ENCODE results near the gene ISCU. TPM values are rescaled to one million over a fixed set of nuclear protein-coding genes. Genes with fewer than 3 reads are reported as not detected.

Gene ISCU
- total RNA-seq: 10 to 100 TPM; 60.8 to 66.0 TPM

DNA sequence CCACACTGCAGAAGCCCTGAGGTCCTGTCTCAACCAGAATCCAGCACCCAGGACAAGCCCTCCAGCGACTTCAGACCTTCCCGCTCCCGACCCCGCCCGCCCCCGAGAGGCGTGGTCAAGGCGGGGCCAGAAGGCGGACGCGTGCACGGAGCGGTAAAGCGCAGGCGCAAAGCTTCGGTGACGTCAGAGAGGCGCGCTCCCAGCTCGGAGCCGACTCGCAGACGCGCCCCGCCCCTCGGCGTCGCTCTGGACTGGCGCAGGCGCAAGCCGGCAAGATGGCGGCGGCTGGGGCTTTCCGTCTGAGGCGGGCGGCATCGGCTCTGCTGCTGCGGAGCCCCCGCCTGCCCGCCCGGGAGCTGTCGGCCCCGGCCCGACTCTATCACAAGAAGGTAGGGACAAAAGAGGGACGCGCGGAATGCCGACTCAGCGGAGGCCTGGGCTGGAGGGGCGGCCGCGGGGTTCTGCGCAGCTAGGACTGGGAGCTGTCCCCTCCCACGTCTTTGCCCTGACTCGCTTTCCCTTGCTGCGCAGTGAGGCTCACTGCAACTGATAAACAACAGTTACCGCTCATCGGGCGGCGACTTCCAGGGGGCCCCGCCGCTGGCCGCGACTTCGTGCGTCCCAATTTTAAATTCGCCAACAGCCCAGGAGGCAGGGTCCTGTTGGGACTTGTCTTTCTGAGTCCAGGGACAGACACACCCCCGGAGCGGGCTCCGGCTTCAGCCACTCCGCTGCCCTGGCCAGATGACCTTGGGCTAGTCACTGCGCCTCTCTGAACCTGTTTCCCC lies at the start of gene ISCU:
TSS of gene ISCU (plus strand) at position 249 of the 788 bp plus-strand sequence. CDS start at position 276, 27 bp downstream.
- H3K27me3 Mint-ChIP-seq: no peaks in the 10 kb centered on the region
- ChIA-PET CTCF (interaction anchor here (0.6 to 11.9 kb wide), 9 partner anchors 13 to 388 kb away, joined by 3 to 105 read pairs (median 4); partner anchors contain the start of gene SELPLG), POLR2A (interaction anchor here (0.5 to 0.7 kb wide), 4 partner anchors 55 to 294 kb away, joined by 3 to 6 read pairs (median 4); no protein-coding TSS in a partner anchor)
- H3K4me3 Mint-ChIP-seq: peak within 1 kb of the TSS; percentile 100
- peaks cover 28% of the 10 kb centered on the region for H3K36me3 Mint-ChIP-seq (ENCODE audit: low read depth)
- H3K27ac Mint-ChIP-seq: peak within 1 kb of the TSS; percentile 99
- H3K4me1 Mint-ChIP-seq: peaks cover 65% of the 10 kb centered on the region
- no peaks in the 10 kb centered on the region for H3K9me3 Mint-ChIP-seq
- peak; percentile 98 for DNase-seq

DNA sequence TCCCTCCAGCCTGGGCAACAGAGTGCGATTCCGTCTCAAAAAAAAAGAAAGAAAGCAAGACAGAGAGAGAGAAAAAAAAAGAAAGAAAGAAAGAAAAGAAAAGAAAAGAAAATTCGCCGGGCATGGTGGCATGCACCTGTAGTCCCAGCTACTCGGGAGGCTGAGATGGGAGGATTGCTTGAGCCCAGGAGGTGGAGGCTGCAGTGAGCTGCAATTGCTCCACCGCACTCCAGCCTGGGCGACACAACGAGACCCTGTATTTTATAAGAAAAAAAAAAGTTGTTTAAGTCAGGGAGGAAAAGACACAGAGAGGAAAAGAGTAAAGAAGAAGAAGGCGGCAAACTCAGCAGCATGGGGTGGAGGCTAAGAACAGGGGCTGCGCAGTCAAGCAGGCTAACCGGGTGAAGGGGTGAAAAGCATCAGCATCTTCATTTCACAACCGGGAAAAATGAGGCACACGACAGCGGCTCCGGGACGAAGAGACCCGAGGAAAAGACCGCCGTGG lies 47.9 kb upstream of the ISCU start:
- POLR2A ChIA-PET: interaction anchor here (0.7 kb wide), 1 partner anchor 289 kb away, joined by 3 read pairs; no protein-coding TSS in a partner anchor
- Mint-ChIP-seq H3K27ac (peak overlapping the region; percentile 90), H3K9me3 (no peaks in the 10 kb centered on the region)

DNA sequence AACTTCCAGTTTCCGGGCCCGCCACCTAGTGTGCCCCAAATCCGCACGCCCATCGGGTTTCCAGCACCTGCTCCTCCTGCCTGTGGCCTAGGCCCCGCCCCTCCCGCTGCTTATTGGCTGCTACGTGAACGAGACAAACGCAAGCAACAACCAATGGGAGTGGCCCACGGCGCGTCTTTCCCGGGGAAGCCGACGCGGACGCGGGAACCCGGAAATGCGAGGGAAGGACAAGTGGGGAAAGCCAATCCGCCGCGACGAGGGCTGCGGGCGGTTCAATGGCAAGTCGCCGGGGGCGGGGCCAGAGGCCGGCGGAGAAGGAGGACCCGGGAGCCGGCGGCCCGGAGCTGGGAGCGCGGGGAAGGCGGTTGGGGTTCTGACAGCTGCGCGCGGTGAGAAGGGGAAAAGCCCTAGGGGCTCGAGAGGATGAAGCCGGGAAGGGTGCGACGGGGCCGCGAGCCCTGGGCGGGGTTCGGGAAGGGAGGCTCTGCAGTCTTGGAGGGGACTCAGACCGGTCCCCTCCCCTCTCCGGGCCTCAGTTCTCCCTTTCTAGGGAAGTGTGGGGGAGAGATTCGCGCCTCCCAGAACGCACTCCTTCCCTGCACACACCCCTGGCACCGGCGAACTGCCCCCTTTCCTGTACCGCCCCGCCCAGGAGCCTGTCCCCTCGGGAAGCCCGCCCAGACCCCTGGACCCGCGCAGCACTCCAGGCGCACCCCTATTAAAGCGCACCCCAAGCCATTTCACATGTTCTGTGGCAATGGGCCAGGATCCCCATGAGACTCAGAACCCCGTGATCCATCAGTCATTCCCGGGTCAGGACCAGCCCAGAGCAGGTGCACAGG lies 47.2 kb upstream of the ISCU start, which contains the start of gene FICD:
TSS of gene FICD (plus strand) at position 305 of the 842 bp plus-strand sequence. CDS start 1,696 bp downstream, outside the sequence.
- Mint-ChIP-seq H3K4me3 (peak within 1 kb of the TSS; percentile 97), H3K27me3 (no peaks in the 10 kb centered on the region), H3K36me3 (ENCODE audit: low read depth) (peaks cover 18% of the 10 kb centered on the region), H3K4me1 (peaks cover 32% of the 10 kb centered on the region), H3K9me3 (no peaks in the 10 kb centered on the region), H3K27ac (peak within 1 kb of the TSS; percentile 90)
- ChIA-PET CTCF (interaction anchor here (0.7 to 1.2 kb wide), 4 partner anchors 17 to 150 kb away, joined by 3 to 5 read pairs (median 3); no protein-coding TSS in a partner anchor), POLR2A (interaction anchor here (0.7 kb wide), 1 partner anchor 289 kb away, joined by 3 read pairs; no protein-coding TSS in a partner anchor)
- DNase-seq: peak; percentile 100

More for the DNA sequence above, 47.9 kb upstream of the ISCU start:
- DNase-seq: no peak
- Mint-ChIP-seq H3K4me1 (peaks cover 29% of the 10 kb centered on the region), H3K36me3 (ENCODE audit: low read depth) (peaks cover 11% of the 10 kb centered on the region), H3K4me3 (peak overlapping the region; percentile 97), H3K27me3 (no peaks in the 10 kb centered on the region)
- CTCF ChIA-PET: interaction anchor here (0.7 kb wide), 3 partner anchors 16 to 149 kb away, joined by 3 to 5 read pairs (median 3); no protein-coding TSS in a partner anchor

DNA sequence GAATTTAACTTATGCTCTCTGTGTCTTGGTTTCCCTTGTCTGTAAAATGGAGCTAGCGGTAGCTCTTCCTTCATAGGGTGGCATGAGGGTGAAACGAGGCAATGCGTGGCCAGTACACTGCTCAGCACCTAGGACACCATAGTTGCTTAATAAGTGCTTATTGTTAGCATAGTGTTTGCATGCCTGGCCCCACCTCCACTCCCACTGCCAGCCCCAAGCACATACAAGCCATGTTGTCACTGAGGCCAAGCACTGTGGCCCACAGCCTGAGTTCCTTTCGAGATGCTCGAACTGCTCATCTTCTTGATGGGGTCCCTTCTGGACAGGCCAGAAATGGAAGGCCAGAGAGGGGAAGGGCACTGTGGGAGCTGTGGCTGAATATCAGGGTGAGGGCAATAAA lies 46.5 kb upstream of the ISCU start:
- POLR2A ChIA-PET: no interaction called here
- DNase-seq: no peak
- Mint-ChIP-seq H3K27ac (peak overlapping the region; percentile 90), H3K36me3 (ENCODE audit: low read depth) (peaks cover 24% of the 10 kb centered on the region), H3K4me3 (peak overlapping the region; percentile 97), H3K9me3 (no peaks in the 10 kb centered on the region), H3K27me3 (no peaks in the 10 kb centered on the region), H3K4me1 (peaks cover 32% of the 10 kb centered on the region)
- CTCF ChIA-PET: interaction anchor here (0.6 to 1.2 kb wide), 3 partner anchors 20 to 355 kb away, joined by 3 to 4 read pairs (median 3); no protein-coding TSS in a partner anchor

DNA sequence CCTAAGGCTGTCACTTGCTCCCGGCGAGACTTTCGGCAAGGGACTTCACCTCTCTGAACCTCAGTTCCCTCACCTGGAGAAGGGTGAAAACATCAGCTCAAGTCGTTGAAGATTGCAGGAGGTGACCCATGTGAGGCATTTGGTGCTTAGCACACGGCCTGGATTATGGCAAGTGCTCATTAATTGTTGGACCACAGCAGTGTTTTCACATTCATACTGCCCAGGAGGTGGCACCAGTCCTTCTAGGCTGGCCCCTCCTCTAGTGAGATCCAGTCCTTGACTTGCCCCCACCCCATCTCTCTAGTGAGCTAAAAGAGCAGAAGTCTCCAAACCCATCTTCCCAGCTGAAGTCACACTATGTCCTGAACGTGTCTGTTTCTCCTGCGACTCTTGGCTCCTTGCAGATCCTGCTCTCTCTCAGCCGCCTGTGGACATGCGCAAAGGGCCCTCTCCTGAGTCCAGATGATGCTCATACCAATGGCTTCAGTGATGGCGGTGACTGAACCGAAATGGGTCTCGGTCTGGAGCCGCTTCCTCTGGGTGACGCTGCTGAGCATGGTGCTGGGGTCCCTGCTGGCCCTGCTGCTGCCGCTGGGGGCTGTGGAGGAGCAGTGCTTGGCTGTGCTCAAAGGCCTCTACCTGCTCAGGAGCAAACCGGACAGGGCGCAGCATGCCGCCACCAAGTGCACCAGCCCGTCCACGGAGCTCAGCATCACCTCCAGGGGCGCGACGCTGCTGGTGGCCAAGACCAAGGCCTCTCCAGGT lies 45.7 kb upstream of the ISCU start:
- H3K4me1 Mint-ChIP-seq: peaks cover 28% of the 10 kb centered on the region
- peak overlapping the region; percentile 97 for H3K4me3 Mint-ChIP-seq
- peak overlapping the region; percentile 33 for H3K27ac Mint-ChIP-seq
- H3K27me3 Mint-ChIP-seq: no peaks in the 10 kb centered on the region
- POLR2A ChIA-PET: no interaction called here
- peaks cover 29% of the 10 kb centered on the region for H3K36me3 Mint-ChIP-seq (ENCODE audit: low read depth)
- H3K9me3 Mint-ChIP-seq: no peaks in the 10 kb centered on the region
- no peak for DNase-seq
- CTCF ChIA-PET: interaction anchor here (0.6 to 1.2 kb wide), 3 partner anchors 133 to 448 kb away, joined by 3 read pairs; no protein-coding TSS in a partner anchor

DNA sequence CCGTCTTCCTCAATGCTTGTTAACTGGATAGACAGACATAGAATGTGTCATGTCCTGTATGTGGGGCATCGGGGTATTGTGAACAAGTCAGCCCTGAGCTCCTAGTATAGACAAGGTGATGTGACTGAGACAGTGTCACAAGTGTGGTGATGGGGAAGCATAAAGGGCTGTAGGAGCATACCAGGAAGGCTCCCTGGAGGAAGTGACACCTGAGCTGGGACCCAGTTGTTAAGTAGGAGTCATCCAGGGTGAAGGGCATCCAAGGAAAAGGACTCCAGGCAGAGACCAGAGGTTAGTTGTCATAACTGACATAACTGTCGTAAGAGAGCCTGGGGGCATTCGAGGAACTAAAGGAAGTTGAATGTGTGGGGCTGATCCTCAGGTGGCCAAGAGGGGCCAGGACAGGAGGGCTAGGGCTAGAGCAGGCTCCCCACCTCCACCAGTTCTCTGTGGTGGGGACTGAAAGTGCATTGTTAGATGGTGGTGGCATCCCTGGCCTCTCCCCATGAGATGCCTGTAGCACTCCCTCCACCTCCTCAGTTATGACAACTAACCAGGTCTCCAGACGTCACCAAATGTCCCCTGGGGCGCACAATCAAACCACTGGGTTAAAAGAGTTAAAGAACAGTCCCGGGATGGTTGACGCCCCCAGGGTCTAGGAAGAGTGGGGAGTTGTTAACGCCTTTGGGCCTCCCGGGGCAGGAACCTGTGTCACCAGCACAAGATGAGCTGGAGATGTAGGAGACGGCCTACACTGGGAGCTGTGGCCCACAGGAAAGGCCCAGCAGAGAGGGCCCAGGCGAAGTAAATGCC lies 44.9 kb upstream of the ISCU start:
- DNase-seq: no peak
- no peaks in the 10 kb centered on the region for H3K9me3 Mint-ChIP-seq
- H3K27ac Mint-ChIP-seq: no peak overlapping the region
- POLR2A ChIA-PET: no interaction called here
- CTCF ChIA-PET: interaction anchor here (0.6 to 0.7 kb wide), 2 partner anchors 212 to 449 kb away, joined by 3 read pairs; no protein-coding TSS in a partner anchor
- no peak overlapping the region for H3K4me3 Mint-ChIP-seq
- H3K27me3 Mint-ChIP-seq: no peaks in the 10 kb centered on the region
- peaks cover 21% of the 10 kb centered on the region for H3K4me1 Mint-ChIP-seq
- peaks cover 37% of the 10 kb centered on the region for H3K36me3 Mint-ChIP-seq (ENCODE audit: low read depth)

DNA sequence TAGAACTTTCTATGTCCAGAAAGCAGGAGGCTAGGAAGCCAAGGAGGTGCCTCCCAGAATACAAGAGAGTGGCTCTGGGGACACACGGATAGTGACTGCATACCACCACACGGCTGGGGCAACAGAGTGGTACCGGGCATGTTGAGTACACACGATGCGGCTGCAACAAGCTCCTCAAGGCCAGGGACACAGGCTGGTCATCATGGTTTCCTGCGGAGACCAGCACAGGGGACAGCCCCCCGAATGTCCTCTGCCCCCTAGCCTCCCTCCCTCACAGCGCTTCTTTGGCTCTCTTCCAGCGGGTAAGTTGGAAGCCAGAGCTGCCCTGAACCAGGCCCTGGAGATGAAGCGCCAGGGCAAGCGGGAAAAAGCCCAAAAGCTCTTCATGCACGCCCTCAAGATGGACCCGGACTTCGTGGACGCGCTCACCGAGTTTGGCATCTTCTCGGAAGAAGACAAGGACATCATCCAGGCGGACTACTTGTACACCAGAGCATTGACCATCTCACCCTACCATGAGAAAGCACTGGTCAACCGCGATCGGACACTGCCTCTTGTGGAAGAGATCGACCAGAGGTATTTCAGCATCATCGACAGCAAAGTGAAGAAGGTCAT lies 44.2 kb upstream of the ISCU start:
- ChIA-PET POLR2A (no interaction called here), CTCF (no interaction called here)
- H3K27me3 Mint-ChIP-seq: no peaks in the 10 kb centered on the region
- no peaks in the 10 kb centered on the region for H3K9me3 Mint-ChIP-seq
- H3K36me3 Mint-ChIP-seq (ENCODE audit: low read depth): peaks cover 42% of the 10 kb centered on the region
- H3K27ac Mint-ChIP-seq: no peak overlapping the region
- no peak overlapping the region for H3K4me3 Mint-ChIP-seq
- H3K4me1 Mint-ChIP-seq: peaks cover 21% of the 10 kb centered on the region
- no peak for DNase-seq

DNA sequence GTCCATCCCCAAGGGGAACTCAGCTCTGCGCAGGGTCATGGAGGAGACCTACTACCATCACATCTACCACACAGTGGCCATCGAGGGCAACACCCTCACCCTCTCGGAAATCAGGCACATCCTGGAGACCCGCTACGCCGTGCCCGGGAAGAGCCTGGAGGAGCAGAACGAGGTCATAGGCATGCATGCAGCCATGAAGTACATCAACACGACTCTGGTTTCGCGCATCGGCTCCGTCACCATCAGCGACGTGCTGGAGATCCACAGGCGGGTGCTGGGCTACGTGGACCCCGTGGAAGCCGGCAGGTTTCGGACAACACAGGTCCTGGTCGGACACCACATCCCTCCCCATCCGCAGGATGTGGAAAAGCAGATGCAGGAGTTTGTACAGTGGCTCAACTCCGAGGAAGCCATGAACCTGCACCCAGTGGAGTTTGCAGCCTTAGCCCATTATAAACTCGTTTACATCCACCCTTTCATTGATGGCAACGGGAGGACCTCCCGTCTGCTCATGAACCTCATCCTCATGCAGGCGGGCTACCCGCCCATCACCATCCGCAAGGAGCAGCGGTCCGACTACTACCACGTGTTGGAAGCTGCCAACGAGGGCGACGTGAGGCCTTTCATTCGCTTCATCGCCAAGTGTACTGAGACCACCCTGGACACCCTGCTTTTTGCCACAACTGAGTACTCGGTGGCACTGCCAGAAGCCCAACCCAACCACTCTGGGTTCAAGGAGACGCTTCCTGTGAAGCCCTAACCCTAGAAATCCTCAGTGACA lies 43.5 kb upstream of the ISCU start:
- H3K9me3 Mint-ChIP-seq: no peaks in the 10 kb centered on the region
- H3K36me3 Mint-ChIP-seq (ENCODE audit: low read depth): peaks cover 42% of the 10 kb centered on the region
- H3K27me3 Mint-ChIP-seq: no peaks in the 10 kb centered on the region
- H3K27ac Mint-ChIP-seq: no peak overlapping the region
- no peak for DNase-seq
- H3K4me1 Mint-ChIP-seq: peaks cover 20% of the 10 kb centered on the region
- CTCF ChIA-PET: interaction anchor here (0.5 kb wide), 1 partner anchor 554 kb away, joined by 4 read pairs; no protein-coding TSS in a partner anchor
- no peak overlapping the region for H3K4me3 Mint-ChIP-seq
- POLR2A ChIA-PET: no interaction called here

DNA sequence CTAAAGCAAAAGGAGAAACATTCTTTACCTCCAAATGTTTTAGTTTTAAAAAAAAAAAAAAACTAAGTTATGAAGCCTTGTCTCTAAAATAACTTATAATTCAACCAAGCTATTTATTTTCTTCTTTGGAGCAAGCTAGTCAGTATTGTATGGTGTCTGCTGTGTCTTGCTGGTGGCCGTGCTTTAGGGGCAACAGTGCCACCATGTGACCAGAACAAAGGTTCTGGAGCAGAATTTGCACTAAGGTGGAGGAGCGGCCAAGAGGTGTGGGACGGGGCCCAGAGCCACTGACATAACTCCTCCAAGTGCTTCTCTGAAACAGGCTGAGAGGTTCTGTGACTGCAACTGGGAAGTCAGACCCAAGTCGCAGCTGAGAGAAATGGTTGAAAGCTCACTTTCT lies 42.8 kb upstream of the ISCU start:
- peak overlapping the region; percentile 62 for H3K27ac Mint-ChIP-seq
- peaks cover 19% of the 10 kb centered on the region for H3K4me1 Mint-ChIP-seq
- no peaks in the 10 kb centered on the region for H3K9me3 Mint-ChIP-seq
- DNase-seq: no peak
- CTCF ChIA-PET: interaction anchor here (0.5 kb wide), 1 partner anchor 553 kb away, joined by 4 read pairs; no protein-coding TSS in a partner anchor
- peaks cover 43% of the 10 kb centered on the region for H3K36me3 Mint-ChIP-seq (ENCODE audit: low read depth)
- POLR2A ChIA-PET: interaction anchor here (0.6 kb wide), 1 partner anchor 99 kb away, joined by 3 read pairs; no protein-coding TSS in a partner anchor
- no peak overlapping the region for H3K4me3 Mint-ChIP-seq
- no peaks in the 10 kb centered on the region for H3K27me3 Mint-ChIP-seq

DNA sequence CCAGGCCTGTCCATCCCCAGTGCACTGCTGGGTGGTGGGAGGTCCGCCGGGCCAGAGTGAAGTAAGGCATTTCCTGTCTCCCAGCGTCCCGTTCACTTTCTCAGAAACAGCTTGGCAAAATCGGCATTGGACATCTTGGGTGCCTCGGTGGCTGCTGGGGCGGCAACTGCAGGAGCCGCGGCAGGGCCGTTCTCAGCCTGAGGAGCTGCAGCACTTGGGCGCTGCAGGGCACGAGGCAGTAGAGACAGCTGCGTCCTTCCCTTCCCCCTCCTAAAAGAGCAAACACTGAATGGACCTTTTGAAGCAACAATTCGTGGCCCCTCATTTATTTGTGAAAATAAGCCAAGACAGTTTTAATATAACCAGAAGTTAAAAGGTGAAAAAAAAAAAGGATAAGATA lies 39.0 kb upstream of the ISCU start:
- peaks cover 66% of the 10 kb centered on the region for H3K36me3 Mint-ChIP-seq (ENCODE audit: low read depth)
- H3K4me3 Mint-ChIP-seq: no peak overlapping the region
- H3K27me3 Mint-ChIP-seq: no peaks in the 10 kb centered on the region
- H3K9me3 Mint-ChIP-seq: no peaks in the 10 kb centered on the region
- DNase-seq: no peak
- CTCF ChIA-PET: interaction anchor here (0.9 kb wide), 1 partner anchor 11 kb away, joined by 4 read pairs; no protein-coding TSS in a partner anchor
- POLR2A ChIA-PET: no interaction called here
- peaks cover 10% of the 10 kb centered on the region for H3K4me1 Mint-ChIP-seq
- no peak overlapping the region for H3K27ac Mint-ChIP-seq

Data from activated CD4-positive, alpha-beta T cell treated with anti-CD3 and anti-CD28 coated beads, Interleukin-2, amount 10 ng/mL, durations not matched to agents 7 days and 5 days (primary cell).